ENCODE data around the gene ZGLP1. TPM values are rescaled to one million over a fixed set of nuclear protein-coding genes. Genes with fewer than 3 reads are reported as not detected.

Gene ZGLP1
- total RNA-seq, 1 donor from 2014 or later = 6.2 TPM

DNA sequence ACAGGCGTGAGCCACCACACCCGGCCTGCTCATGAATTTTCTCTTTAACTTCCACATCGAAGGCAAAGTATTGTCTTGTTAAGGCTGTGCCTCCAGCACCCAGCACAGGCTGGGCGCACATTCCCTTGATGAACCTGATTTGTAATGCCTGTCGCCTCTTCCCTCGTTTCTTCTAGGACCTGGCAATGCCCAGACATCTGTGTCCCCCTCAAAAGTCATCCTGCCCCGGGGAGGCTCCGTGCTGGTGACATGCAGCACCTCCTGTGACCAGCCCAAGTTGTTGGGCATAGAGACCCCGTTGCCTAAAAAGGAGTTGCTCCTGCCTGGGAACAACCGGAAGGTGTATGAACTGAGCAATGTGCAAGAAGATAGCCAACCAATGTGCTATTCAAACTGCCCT is 35.0 kb downstream of the ZGLP1 start:
- ATAC-seq (no peak), DNase-seq (no peak)
- intact Hi-C loops (cut with DNase I) = loop anchor here (5.0 kb wide), 1 partner anchor 113 kb away; no protein-coding TSS in a partner anchor
- Histone ChIP-seq H3K4me1 (peaks cover 80% of the 10 kb centered on the region), H3K27me3 (ENCODE audit: low read depth) (no peaks in the 10 kb centered on the region), H3K36me3 (peaks cover 54% of the 10 kb centered on the region), H3K27ac (peak overlapping the region; percentile 60), H3K4me3 (peak overlapping the region; percentile 86), H3K9me3 (no peaks in the 10 kb centered on the region)
- TF ChIP-seq, protein P1, sequence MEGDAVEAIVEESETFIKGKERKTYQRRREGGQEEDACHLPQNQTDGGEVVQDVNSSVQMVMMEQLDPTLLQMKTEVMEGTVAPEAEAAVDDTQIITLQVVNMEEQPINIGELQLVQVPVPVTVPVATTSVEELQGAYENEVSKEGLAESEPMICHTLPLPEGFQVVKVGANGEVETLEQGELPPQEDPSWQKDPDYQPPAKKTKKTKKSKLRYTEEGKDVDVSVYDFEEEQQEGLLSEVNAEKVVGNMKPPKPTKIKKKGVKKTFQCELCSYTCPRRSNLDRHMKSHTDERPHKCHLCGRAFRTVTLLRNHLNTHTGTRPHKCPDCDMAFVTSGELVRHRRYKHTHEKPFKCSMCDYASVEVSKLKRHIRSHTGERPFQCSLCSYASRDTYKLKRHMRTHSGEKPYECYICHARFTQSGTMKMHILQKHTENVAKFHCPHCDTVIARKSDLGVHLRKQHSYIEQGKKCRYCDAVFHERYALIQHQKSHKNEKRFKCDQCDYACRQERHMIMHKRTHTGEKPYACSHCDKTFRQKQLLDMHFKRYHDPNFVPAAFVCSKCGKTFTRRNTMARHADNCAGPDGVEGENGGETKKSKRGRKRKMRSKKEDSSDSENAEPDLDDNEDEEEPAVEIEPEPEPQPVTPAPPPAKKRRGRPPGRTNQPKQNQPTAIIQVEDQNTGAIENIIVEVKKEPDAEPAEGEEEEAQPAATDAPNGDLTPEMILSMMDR (IDR thresholded peaks at IDR 0.05) = no peak

DNA sequence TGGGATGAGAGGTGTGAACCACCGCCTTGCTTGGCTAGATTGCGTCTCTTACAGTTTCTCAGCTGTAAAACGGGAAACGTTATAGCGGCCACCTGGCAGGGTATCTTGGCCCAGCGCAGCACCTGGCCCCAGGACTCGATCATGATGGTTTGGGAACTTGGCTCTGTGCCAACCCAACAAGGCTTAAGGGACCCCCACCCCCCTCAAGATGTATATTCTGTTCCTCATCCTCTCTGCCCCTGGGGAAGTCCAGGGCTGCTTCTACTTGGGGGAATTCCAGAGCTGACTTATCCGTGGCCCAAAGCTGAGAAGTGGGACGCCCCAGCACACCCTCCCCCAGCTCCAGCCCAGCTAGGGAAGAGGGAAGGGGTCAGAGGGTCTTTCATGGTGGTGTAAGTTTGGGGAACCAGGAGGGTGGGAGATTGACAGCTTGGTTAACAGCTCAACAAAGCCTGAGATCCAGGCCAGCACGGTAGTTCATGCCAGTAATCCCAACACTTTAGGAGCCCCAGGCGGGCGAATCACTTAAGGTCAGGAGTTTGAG is 38.0 kb downstream of the ZGLP1 start:
- Histone ChIP-seq H3K27me3 (ENCODE audit: low read depth) (no peaks in the 10 kb centered on the region), H3K4me1 (peaks cover 84% of the 10 kb centered on the region), H3K27ac (peak overlapping the region; percentile 96), H3K36me3 (peaks cover 24% of the 10 kb centered on the region), H3K9me3 (no peaks in the 10 kb centered on the region), H3K4me3 (peak overlapping the region; percentile 86)
- TF ChIP-seq, protein P1 (IDR thresholded peaks at IDR 0.05) = no peak
- peak; percentile 0 to 9 for ATAC-seq
- intact Hi-C loops (cut with DNase I) = loop anchor here (5.0 kb wide), 1 partner anchor 116 kb away; no protein-coding TSS in a partner anchor
- DNase-seq = no peak

DNA sequence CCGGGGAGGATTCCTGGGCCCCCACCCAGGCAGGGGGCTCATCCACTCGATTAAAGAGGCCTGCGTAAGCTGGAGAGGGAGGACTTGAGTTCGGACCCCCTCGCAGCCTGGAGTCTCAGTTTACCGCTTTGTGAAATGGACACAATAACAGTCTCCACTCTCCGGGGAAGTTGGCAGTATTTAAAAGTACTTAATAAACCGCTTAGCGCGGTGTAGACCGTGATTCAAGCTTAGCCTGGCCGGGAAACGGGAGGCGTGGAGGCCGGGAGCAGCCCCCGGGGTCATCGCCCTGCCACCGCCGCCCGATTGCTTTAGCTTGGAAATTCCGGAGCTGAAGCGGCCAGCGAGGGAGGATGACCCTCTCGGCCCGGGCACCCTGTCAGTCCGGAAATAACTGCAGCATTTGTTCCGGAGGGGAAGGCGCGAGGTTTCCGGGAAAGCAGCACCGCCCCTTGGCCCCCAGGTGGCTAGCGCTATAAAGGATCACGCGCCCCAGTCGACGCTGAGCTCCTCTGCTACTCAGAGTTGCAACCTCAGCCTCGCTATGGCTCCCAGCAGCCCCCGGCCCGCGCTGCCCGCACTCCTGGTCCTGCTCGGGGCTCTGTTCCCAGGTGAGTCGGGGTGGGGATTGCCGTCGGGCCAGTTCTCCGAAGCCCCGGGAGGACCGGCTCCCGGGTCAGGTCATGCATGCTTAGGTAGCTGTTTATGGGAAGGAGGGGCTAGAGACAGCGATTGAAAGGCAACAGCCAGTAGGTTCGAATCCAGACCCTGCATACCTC is 38.8 kb downstream of the ZGLP1 start, which contains the start of gene ICAM1:
ICAM1 (plus strand) TSS at position 505 of the 779 bp plus-strand sequence; CDS start at position 545, 40 bp downstream.
- H3K4me3 ChIP-seq = peak within 1 kb of the TSS; percentile 86
- H3K27ac ChIP-seq = peak within 1 kb of the TSS; percentile 96
- ATAC-seq (peak; percentile 80 to 86), DNase-seq (peak; percentile 92)
- H3K27me3 ChIP-seq (ENCODE audit: low read depth) = no peaks in the 10 kb centered on the region
- peaks cover 16% of the 10 kb centered on the region for H3K36me3 ChIP-seq
- intact Hi-C loops (cut with DNase I) = loop anchor here (5.0 kb wide), 1 partner anchor 116 kb away; no protein-coding TSS in a partner anchor
- H3K9me3 ChIP-seq = no peaks in the 10 kb centered on the region
- peaks cover 80% of the 10 kb centered on the region for H3K4me1 ChIP-seq
- TF ChIP-seq, protein P1 (IDR thresholded peaks at IDR 0.05) = peak; percentile 26

DNA sequence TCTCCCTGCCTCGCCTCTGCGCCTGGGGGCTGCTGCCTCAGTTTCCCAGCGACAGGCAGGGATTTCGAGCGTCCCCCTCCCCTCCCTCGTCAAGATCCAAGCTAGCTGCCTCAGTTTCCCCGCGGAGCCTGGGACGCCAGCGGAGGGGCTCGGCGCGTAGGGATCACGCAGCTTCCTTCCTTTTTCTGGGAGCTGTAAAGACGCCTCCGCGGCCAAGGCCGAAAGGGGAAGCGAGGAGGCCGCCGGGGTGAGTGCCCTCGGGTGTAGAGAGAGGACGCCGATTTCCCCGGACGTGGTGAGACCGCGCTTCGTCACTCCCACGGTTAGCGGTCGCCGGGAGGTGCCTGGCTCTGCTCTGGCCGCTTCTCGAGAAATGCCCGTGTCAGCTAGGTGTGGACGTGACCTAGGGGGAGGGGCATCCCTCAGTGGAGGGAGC is 39.4 kb downstream of the ZGLP1 start:
- no peaks in the 10 kb centered on the region for H3K27me3 ChIP-seq (ENCODE audit: low read depth)
- H3K4me1 ChIP-seq = peaks cover 77% of the 10 kb centered on the region
- intact Hi-C loops (cut with DNase I) = loop anchor here (5.0 kb wide), 1 partner anchor 117 kb away; no protein-coding TSS in a partner anchor
- peak; percentile 93 for DNase-seq
- H3K9me3 ChIP-seq = no peaks in the 10 kb centered on the region
- ATAC-seq = peak; percentile 63 to 83
- H3K4me3 ChIP-seq = peak overlapping the region; percentile 86
- TF ChIP-seq, protein P1 (IDR thresholded peaks at IDR 0.05) = no peak
- peak overlapping the region; percentile 96 for H3K27ac ChIP-seq
- H3K36me3 ChIP-seq = peaks cover 10% of the 10 kb centered on the region

DNA sequence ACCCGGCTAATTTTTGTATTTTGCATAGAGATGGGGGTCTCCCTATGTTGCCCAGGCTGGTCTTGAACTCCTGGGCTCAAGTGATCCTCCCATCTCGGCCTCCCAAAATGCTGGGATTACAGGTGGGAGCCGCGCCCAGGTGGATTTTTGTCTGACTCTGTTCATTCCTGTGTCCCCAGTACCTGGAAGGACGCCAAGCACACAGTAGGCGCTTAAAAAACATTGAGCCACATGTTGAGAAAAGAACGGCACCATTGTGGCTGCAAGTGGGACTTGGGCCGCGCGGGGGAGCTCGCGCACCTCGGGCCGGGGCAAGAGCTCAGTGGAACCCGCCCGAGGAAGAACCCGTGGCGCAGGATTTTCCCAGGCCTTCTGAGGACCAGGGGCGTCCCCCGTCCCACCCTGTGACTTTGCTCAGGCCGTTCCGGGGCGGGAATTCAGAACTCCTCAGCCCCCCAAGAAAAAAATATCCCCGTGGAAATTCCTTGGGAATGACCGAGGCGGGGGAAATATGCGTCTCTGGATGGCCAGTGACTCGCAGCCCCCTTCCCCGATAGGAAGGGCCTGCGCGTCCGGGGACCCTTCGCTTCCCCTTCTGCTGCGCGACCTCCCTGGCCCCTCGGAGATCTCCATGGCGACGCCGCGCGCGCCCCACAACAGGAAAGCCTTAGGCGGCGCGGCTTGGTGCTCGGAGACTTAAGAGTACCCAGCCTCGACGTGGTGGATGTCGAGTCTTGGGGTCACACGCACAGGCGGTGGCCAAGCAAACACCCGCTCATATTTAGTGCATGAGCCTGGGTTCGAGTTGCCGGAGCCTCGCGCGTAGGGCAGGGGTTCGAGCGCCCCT is 40.1 kb downstream of the ZGLP1 start:
- ATAC-seq (peak; percentile 75 to 87), DNase-seq (peak; percentile 93)
- Histone ChIP-seq H3K36me3 (peaks cover 4% of the 10 kb centered on the region), H3K4me3 (peak overlapping the region; percentile 86), H3K27ac (peak overlapping the region; percentile 96), H3K4me1 (peaks cover 70% of the 10 kb centered on the region), H3K27me3 (ENCODE audit: low read depth) (no peaks in the 10 kb centered on the region), H3K9me3 (no peaks in the 10 kb centered on the region)
- intact Hi-C loops (cut with DNase I) = loop anchor here (5.0 kb wide), 1 partner anchor 118 kb away; no protein-coding TSS in a partner anchor
- TF ChIP-seq, protein P1 (IDR thresholded peaks at IDR 0.05) = peak; percentile 92

All from lower lobe of right lung (tissue), 2 donors.